SHP77 (cell line): ENCODE data around the gene SLC6A11.

Experiments used
- DNase-seq, 2 experiments: peaks; one replicate each; lab custom pipeline; 2025; lab: John Stamatoyannopoulos, UW

The SLC6A11 gene

GRCh38 chr3:10816019-10816862 is at the start of gene SLC6A11:
TSS of gene SLC6A11 (plus strand) at chr3:10816228. CDS start at chr3:10816266, 38 bp downstream.
- no peak for DNase-seq

GRCh38 chr3:10768708-10769394 is 47.2 kb upstream of the SLC6A11 start:
- DNase-seq = no peak

- no peak for DNase-seq
These were observed 45.5 kb upstream of the SLC6A11 start for GRCh38 chr3:10770547-10770946.

- no peak for DNase-seq
These were observed 45.0 kb upstream of the SLC6A11 start for GRCh38 chr3:10770981-10771380.

- DNase-seq = no peak
These were observed 44.4 kb upstream of the SLC6A11 start for GRCh38 chr3:10771486-10772270.

GRCh38 chr3:10772271-10773161 is 43.5 kb upstream of the SLC6A11 start:
- DNase-seq = peak in 1 of 2 experiments; percentile 17

- DNase-seq = no peak
These were observed 41.8 kb upstream of the SLC6A11 start for GRCh38 chr3:10774129-10774670.

- DNase-seq = no peak
These were observed 41.2 kb upstream of the SLC6A11 start for GRCh38 chr3:10774825-10775224.

GRCh38 chr3:10775259-10775658 is 40.8 kb upstream of the SLC6A11 start:
- DNase-seq = no peak

GRCh38 chr3:10775828-10776227 is 40.2 kb upstream of the SLC6A11 start:
- no peak for DNase-seq

- DNase-seq = no peak
These were observed 38.4 kb upstream of the SLC6A11 start for GRCh38 chr3:10777627-10778026.

- DNase-seq = no peak
These were observed 37.3 kb upstream of the SLC6A11 start for GRCh38 chr3:10778492-10779292.

GRCh38 chr3:10779293-10779805 is 36.7 kb upstream of the SLC6A11 start:
- no peak for DNase-seq

- no peak for DNase-seq
These were observed 35.8 kb upstream of the SLC6A11 start for GRCh38 chr3:10780243-10780642.

GRCh38 chr3:10780922-10781321 is 35.1 kb upstream of the SLC6A11 start:
- no peak for DNase-seq

- no peak for DNase-seq
These were observed 34.0 kb upstream of the SLC6A11 start for GRCh38 chr3:10781981-10782380.

- peak in 1 of 2 experiments; percentile 13 for DNase-seq
These were observed 32.4 kb upstream of the SLC6A11 start for GRCh38 chr3:10783360-10784351.

GRCh38 chr3:10786640-10787039 is 29.4 kb upstream of the SLC6A11 start:
- no peak for DNase-seq

GRCh38 chr3:10788451-10788850 is 27.6 kb upstream of the SLC6A11 start:
- DNase-seq = no peak
